Measurements from ENCODE around the gene C1orf159. TPM values are rescaled to one million over a fixed set of nuclear protein-coding genes. Genes with fewer than 3 reads are reported as not detected.

C1orf159 gene
- polyA plus RNA-seq, 2 of the 4 experiments (the other 2 are of a cell fraction), result 4.0 to 10.2 TPM

DNA sequence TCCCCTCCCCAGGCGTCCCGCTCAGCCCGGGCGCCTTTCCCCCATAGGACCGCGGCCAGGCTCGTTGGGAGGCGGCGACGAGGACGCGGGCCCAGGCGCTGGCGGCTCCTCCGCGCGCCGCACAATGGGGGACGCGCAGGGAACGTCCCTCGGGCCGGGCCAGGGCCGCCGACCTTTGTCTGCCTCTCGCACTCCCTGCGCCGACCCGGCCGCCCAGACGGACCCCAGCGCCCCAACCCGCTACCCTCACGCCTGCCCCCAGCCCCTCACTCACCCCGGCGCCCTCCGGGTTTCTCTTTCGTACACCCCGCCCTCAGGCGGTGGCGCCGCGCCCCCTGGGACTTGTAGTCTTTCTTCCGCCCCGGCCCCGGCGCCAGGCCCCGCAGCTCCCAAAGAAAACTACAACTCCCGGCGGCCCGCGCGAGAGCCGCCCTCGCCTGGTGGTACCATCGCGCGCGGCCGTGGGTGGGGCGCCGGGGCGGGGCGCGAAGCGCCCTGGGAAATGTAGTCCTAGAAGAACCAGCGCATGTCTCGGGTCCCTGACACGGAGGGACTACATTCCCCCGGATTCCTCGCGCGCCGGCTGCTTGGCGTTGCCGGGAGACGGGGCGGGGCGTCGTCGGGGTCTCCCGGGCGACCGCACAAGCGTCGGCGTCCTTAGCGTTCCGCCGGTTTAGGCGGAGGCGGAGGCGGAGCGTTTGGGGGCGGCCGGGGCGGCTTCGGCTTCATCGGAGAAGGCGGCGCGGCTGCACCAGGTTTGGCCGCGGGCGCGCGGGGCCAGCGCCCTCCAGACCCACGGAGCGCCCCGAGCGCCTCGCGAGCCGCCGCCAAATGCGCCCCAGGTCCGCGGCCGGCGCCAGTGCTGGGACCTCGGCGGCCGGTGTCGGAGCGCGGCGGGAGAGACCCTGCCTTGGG is at the start of gene C1orf159 (continued):
- TF ChIP-seq CBX2 (IDR thresholded peaks at IDR 0.05; ENCODE audit: borderline replicate concordance, low read depth), result no peak
- peak in 1 of 2 experiments; percentile 53; a peak in 2 of 5 replicates for TF ChIP-seq JUN (IDR thresholded peaks at IDR 0.05)
- TF ChIP-seq, protein P1, sequence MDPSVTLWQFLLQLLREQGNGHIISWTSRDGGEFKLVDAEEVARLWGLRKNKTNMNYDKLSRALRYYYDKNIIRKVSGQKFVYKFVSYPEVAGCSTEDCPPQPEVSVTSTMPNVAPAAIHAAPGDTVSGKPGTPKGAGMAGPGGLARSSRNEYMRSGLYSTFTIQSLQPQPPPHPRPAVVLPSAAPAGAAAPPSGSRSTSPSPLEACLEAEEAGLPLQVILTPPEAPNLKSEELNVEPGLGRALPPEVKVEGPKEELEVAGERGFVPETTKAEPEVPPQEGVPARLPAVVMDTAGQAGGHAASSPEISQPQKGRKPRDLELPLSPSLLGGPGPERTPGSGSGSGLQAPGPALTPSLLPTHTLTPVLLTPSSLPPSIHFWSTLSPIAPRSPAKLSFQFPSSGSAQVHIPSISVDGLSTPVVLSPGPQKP (IDR thresholded peaks at IDR 0.05; ENCODE audit: low read depth, low read length), result no peak
- no peak for TF ChIP-seq EP300 (IDR thresholded peaks at IDR 0.05)
- no peak for TF ChIP-seq NR3C1 (IDR thresholded peaks at IDR 0.05)
- TF ChIP-seq, protein P2, sequence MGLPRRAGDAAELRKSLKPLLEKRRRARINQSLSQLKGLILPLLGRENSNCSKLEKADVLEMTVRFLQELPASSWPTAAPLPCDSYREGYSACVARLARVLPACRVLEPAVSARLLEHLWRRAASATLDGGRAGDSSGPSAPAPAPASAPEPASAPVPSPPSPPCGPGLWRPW (IDR thresholded peaks at IDR 0.05), result no peak
- no peak for TF ChIP-seq RARB (CRISPR knock-in tag; IDR thresholded peaks at IDR 0.05)
- TF ChIP-seq TFCP2L1 (CRISPR knock-in tag; IDR thresholded peaks at IDR 0.05), result no peak
- TF ChIP-seq POLR2A (IDR thresholded peaks at IDR 0.05; ENCODE audit: low read length), result no peak
- no peak for TF ChIP-seq HEYL (CRISPR knock-in tag; IDR thresholded peaks at IDR 0.05)
- no peak for TF ChIP-seq MAZ (IDR thresholded peaks at IDR 0.05; ENCODE audit: borderline replicate concordance, low read depth, low read length)
- TF ChIP-seq, protein P3, sequence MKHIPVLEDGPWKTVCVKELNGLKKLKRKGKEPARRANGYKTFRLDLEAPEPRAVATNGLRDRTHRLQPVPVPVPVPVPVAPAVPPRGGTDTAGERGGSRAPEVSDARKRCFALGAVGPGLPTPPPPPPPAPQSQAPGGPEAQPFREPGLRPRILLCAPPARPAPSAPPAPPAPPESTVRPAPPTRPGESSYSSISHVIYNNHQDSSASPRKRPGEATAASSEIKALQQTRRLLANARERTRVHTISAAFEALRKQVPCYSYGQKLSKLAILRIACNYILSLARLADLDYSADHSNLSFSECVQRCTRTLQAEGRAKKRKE (CRISPR knock-in tag; IDR thresholded peaks at IDR 0.05; ENCODE audit: low read depth), result no peak

DNA sequence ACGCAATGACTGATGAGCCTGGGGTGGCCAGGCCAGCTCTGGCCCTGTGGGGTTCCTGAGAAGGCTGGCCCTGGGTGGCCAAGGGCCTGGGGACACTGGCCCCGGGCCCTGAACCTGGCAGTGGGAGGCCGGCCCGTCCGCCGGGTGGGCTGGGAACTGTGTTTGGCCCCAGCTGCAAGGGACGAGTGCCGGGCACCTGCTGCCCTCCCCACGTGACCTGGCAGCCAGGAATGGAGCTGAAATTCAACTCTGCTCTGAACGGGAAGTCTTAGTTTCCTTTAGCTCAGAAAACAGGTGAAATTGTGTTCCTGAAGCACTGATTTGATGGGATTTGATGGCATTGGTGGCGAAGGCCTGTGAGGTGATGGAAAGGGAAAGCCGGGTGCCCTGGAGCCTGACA is 49.6 kb upstream of the C1orf159 start:
- peaks cover 14% of the 10 kb centered on the region; the same call in 2 of the 3 replicates for H3K4me1 ChIP-seq
- DNase-seq (ENCODE audit: low read depth in 1 of 2, low spot score in 1 of 2), result no peak
- no peak for FAIRE-seq
- H3K27ac ChIP-seq, result peak overlapping the region; percentile 57 to 89; a peak in 5 of 6 replicates
- POLR2A ChIA-PET, result interaction anchor here (0.8 kb wide), 1 partner anchor 8 kb away, joined by 5 read pairs; no protein-coding TSS in a partner anchor
- WGBS (ENCODE audit: missing lambda C conversion rate), result 81% methylated on average over 5 of the region's 12 CpGs
- peak in 1 of 2 experiments; percentile 5; a peak in 1 of 6 replicates for ATAC-seq
- TF ChIP-seq, protein P4, sequence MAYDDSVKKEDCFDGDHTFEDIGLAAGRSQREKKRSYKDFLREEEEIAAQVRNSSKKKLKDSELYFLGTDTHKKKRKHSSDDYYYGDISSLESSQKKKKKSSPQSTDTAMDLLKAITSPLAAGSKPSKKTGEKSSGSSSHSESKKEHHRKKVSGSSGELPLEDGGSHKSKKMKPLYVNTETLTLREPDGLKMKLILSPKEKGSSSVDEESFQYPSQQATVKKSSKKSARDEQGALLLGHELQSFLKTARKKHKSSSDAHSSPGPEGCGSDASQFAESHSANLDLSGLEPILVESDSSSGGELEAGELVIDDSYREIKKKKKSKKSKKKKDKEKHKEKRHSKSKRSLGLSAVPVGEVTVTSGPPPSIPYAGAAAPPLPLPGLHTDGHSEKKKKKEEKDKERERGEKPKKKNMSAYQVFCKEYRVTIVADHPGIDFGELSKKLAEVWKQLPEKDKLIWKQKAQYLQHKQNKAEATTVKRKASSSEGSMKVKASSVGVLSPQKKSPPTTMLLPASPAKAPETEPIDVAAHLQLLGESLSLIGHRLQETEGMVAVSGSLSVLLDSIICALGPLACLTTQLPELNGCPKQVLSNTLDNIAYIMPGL (CRISPR knock-in tag; IDR thresholded peaks at IDR 0.05; ENCODE audit: borderline replicate concordance), result no peak
- CTCF ChIA-PET, result interaction anchor here (2.1 kb wide), 1 partner anchor 43 kb away, joined by 9 read pairs; no protein-coding TSS in a partner anchor
- H3K4me2 ChIP-seq, result peak overlapping the region; percentile 54
- no peaks in the 10 kb centered on the region for H3K9me3 ChIP-seq
- H3K4me3 ChIP-seq, result no peak overlapping the region; the same call in 2 of the 3 replicates

DNA sequence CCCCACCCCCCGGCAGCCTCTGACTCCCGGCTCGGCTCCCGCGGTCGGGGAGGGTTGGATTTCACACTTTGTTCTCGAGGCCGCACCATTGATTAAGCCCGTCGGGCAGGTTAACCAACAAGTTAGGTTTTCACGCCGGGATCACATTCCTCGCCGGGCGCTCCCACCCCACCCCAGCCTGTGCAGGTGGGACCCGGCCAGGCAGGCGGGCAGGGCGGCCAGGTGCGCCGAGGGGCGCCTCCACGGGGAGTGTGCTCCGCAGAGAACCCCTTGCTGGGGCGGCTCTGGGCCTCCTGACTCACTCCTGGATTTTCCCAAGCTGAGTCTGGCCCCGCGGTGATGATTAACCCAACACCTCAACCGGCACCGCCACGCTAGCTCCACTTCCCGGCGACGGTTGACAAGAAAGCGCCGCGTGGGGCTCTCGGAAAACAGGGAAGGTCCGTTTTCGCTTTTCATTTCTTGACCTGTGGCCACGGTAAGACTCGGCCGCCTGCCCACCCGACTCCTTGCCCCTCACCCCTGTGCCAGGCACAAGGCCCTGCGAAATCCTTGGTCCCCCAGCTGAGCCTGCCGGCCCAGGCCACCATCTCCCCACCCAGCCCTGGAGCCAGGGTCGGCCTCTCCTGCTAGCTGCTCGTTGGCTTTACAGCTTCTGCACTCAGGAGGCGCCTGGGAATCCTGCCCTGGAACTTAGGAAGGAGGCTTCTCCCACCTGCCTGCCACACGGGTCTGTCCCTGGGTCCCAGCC is 49.0 kb upstream of the C1orf159 start:
- H3K27ac ChIP-seq, result peak overlapping the region; percentile 57 to 89
- peak; percentile 29 to 47 for DNase-seq (ENCODE audit: low read depth in 1 of 2, low spot score in 1 of 2)
- ChIA-PET CTCF (interaction anchor here (2.1 kb wide), 1 partner anchor 43 kb away, joined by 9 read pairs; no protein-coding TSS in a partner anchor), POLR2A (interaction anchor here (0.8 kb wide), 1 partner anchor 8 kb away, joined by 5 read pairs; no protein-coding TSS in a partner anchor)
- no peaks in the 10 kb centered on the region for H3K9me3 ChIP-seq
- WGBS (ENCODE audit: missing lambda C conversion rate), result 40% methylated on average over 22 of the region's 48 CpGs
- peak; percentile 57 to 60; a peak in 4 of 6 replicates for ATAC-seq
- peaks cover 14% of the 10 kb centered on the region; the same call in 2 of the 3 replicates for H3K4me1 ChIP-seq
- H3K4me3 ChIP-seq, result no peak overlapping the region; the same call in 2 of the 3 replicates
- peak overlapping the region; percentile 54 for H3K4me2 ChIP-seq
- TF ChIP-seq, protein P5, sequence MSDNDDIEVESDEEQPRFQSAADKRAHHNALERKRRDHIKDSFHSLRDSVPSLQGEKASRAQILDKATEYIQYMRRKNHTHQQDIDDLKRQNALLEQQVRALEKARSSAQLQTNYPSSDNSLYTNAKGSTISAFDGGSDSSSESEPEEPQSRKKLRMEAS (IDR thresholded peaks at IDR 0.05), result peak; percentile 43; the same call in 1 of the 2 replicates
- TF ChIP-seq, protein P6, sequence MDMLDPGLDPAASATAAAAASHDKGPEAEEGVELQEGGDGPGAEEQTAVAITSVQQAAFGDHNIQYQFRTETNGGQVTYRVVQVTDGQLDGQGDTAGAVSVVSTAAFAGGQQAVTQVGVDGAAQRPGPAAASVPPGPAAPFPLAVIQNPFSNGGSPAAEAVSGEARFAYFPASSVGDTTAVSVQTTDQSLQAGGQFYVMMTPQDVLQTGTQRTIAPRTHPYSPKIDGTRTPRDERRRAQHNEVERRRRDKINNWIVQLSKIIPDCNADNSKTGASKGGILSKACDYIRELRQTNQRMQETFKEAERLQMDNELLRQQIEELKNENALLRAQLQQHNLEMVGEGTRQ (IDR thresholded peaks at IDR 0.05), result no peak
- TF ChIP-seq, protein P7, sequence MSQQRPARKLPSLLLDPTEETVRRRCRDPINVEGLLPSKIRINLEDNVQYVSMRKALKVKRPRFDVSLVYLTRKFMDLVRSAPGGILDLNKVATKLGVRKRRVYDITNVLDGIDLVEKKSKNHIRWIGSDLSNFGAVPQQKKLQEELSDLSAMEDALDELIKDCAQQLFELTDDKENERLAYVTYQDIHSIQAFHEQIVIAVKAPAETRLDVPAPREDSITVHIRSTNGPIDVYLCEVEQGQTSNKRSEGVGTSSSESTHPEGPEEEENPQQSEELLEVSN (IDR thresholded peaks at IDR 0.05; ENCODE audit: borderline replicate concordance, low read depth), result peak; percentile 28; the same call in 1 of the 2 replicates
- TF ChIP-seq MAFK (IDR thresholded peaks at IDR 0.05; ENCODE audit: partially characterized antibody), result no peak
- FAIRE-seq, result no peak
